ENCODE measurements around the gene FRMD4A.

DNA sequence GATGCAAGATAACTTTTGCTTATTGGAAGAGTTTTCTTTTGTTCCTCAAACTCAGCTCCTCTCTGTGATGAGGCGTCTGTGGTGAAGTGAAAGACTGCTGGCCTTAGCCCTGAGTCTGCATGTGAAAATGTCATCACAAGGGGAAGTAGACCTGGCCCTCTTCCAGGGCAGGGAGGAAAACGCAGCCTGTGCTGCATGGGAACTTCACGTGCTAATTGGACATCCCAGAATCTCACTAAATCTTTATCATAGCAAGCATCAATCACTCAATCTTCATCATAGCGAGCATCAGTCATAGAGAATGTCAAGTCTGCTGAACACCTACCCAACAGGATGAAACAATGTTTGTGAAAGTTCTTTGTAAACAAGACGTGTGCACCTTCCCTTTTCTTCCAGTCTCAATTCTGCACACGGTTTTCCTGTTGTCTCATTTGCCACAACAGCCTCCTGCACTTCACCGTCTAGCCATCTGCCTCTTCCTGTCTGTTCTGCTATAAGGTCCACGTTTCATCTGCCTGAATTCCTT lies 314.6 kb downstream of the FRMD4A start:
- TF ChIP-seq, protein P1, sequence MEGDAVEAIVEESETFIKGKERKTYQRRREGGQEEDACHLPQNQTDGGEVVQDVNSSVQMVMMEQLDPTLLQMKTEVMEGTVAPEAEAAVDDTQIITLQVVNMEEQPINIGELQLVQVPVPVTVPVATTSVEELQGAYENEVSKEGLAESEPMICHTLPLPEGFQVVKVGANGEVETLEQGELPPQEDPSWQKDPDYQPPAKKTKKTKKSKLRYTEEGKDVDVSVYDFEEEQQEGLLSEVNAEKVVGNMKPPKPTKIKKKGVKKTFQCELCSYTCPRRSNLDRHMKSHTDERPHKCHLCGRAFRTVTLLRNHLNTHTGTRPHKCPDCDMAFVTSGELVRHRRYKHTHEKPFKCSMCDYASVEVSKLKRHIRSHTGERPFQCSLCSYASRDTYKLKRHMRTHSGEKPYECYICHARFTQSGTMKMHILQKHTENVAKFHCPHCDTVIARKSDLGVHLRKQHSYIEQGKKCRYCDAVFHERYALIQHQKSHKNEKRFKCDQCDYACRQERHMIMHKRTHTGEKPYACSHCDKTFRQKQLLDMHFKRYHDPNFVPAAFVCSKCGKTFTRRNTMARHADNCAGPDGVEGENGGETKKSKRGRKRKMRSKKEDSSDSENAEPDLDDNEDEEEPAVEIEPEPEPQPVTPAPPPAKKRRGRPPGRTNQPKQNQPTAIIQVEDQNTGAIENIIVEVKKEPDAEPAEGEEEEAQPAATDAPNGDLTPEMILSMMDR (IDR thresholded peaks at IDR 0.05; ENCODE audit: low read length) = no peak
- TF ChIP-seq EZH2phosphoT487 (IDR thresholded peaks at IDR 0.05; ENCODE audit: low read length) (no peak), EZH2 (optimal IDR thresholded peaks at IDR 0.05; ENCODE audit: low read depth, low read length) (no peak)

All from MM.1S (cell line).